SH-SY5Y (cell line): Measurements from ENCODE around the gene MUC22.

ENCODE experiments used
- GATA2 ChIP-seq: IDR thresholded peaks from 2 replicates; pipeline ENCODE4 v1.6.1; 2011; ENCODE audit warnings: mild to moderate bottlenecking, low read depth, low read length
- GATA3 ChIP-seq: IDR thresholded peaks from 2 replicates; pipeline ENCODE4 v1.6.1; 2011; ENCODE audit warnings: low read depth, mild to moderate bottlenecking, low read length, moderate library complexity

- TF ChIP-seq GATA2 (no peak), GATA3 (no peak)
Observed at GRCh38 chr6:31068669-31069340, 58.5 kb downstream of the MUC22 start.
